Breast epithelium (tissue), 3 donors: ENCODE data around the gene ZNF747.
A peak's percentile ranks its signal among the peaks of the same experiment; 100 is the strongest.

Source experiments
- CTCF ChIP-seq, 3 donors: fragments of 450-650 bp; IDR thresholded peaks; one replicate each; pipeline ENCODE4 v1.5.1; 2016 to 2017; ENCODE audit warnings: antibody characterized with exemption in 3 of 3, mild to moderate bottlenecking in 3 of 3, moderate library complexity in 3 of 3
- POLR2AphosphoS5 ChIP-seq, 3 donors: sonication (generic); formaldehyde crosslinking; IDR thresholded peaks; one replicate each; pipeline ENCODE4 v1.6.1; 2017; ENCODE audit warnings: antibody characterized with exemption in 3 of 3

- TF ChIP-seq CTCF (IDR thresholded peaks at IDR 0.05): no peak
- peak in 2 of 3 donors; percentile 77 to 79 for TF ChIP-seq POLR2AphosphoS5 (IDR thresholded peaks at IDR 0.05)
Observed at GRCh38 chr16:30534368-30535105, at the start of gene ZNF747.
